Measurements from ENCODE around the gene MX2. TPM values are rescaled to one million over a fixed set of nuclear protein-coding genes. Genes with fewer than 3 reads are reported as not detected.

MX2 gene
- total and polyA plus RNA-seq, 2 of the 8 experiments (the other 6 are each of a cell fraction or from before 2014, with no cell fraction given) = 3.1 to 8.9 TPM

DNA sequence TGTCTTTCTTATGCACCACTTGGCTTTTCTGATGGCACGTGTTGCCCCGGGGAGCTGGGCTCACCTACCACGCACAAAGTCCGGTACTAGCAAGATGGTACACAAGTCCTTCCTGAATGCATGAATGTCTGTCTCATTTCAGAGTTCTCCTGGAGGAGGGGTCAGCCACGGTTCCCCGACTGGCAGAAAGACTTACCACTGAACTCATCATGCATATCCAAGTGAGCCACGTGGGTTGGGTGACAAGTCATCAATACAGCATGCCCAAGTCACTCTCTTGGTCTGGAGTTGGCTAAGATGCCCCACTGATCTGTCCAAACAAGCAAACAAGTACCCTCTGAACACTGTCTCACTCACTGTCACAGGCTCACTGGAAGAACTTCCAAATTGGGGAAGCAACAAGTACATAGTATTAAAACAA, 35.7 kb downstream of the MX2 start:
- H2BK12ac ChIP-seq (ENCODE audit: low read depth, low read length) = peak overlapping the region; percentile 43; the same call in 1 of the 2 replicates
- ChIA-PET POLR2A (ENCODE audit: partially characterized antibody) (no interaction called here), CTCF (ENCODE audit: partially characterized antibody) (interaction anchor here (1.0 to 1.2 kb wide), 2 partner anchors 29 to 61 kb away, joined by 4 read pairs; no protein-coding TSS in a partner anchor)
- no peak overlapping the region for H3K23ac ChIP-seq (ENCODE audit: insufficient read length)
- H3K4me1 ChIP-seq (replicated peaks in 1 of 4; ENCODE audit: control insufficient read depth in 3 of 4, insufficient read depth in 4 of 4, low read length in 3 of 4) = no peaks in the 10 kb centered on the region
- H3K27me3 ChIP-seq (replicated peaks in 1 of 4; ENCODE audit: control insufficient read depth in 3 of 4, extremely low read depth in 1 of 4, insufficient read depth in 3 of 4, low read length in 3 of 4) = no peaks in the 10 kb centered on the region
- no peak overlapping the region for H3K56ac ChIP-seq (replicated peaks; ENCODE audit: insufficient read length, low read depth, low read length)
- DNase-seq (ENCODE audit: low read depth in 1 of 2, low spot score in 2 of 2) = no peak
- H3K36me3 ChIP-seq (ENCODE audit: control insufficient read depth in 2 of 4, insufficient read depth in 4 of 4, low read length in 3 of 4) = no peaks in the 10 kb centered on the region
- no peak overlapping the region for H2AK5ac ChIP-seq (ENCODE audit: low read depth, low read length)
- no peak overlapping the region for H4K5ac ChIP-seq (ENCODE audit: insufficient read length, low read depth, low read length)
- no peak overlapping the region for H4K91ac ChIP-seq (replicated peaks; ENCODE audit: insufficient read length, low read length)
- no peak overlapping the region for H3K14ac ChIP-seq (ENCODE audit: insufficient read length)
- H3K23me2 ChIP-seq (ENCODE audit: low read depth, low read length) = no peaks in the 10 kb centered on the region
- H2BK5ac ChIP-seq (ENCODE audit: low read depth, low read length) = no peak overlapping the region
- H3K79me1 ChIP-seq (ENCODE audit: low read depth, low read length) = no peaks in the 10 kb centered on the region
- H3K9ac ChIP-seq (replicated peaks in 1 of 4; ENCODE audit: extremely low read depth in 1 of 4, low read depth in 3 of 4, low read length in 3 of 4) = no peak overlapping the region
- H4K8ac ChIP-seq (ENCODE audit: extremely low read depth, insufficient read depth, low read length) = no peak overlapping the region
- H2BK15ac ChIP-seq (ENCODE audit: low read length) = no peak overlapping the region
- FAIRE-seq = no peak
- no peak overlapping the region for H2BK120ac ChIP-seq (replicated peaks; ENCODE audit: low read depth, low read length)
- H3K18ac ChIP-seq (ENCODE audit: extremely low read depth, low read length) = no peak overlapping the region; the same call in 1 of the 2 replicates
- H3K27ac ChIP-seq (ENCODE audit: low read depth, low read length) = no peak overlapping the region
- H3K9me3 ChIP-seq (ENCODE audit: insufficient read depth in 2 of 2, low read depth in 1 of 2, low read length in 1 of 2) = no peaks in the 10 kb centered on the region
- no peak overlapping the region for H2BK20ac ChIP-seq (ENCODE audit: low read length)
- H3K4me2 ChIP-seq (ENCODE audit: insufficient read depth in 1 of 2, low read depth in 2 of 2, low read length in 2 of 2) = no peak overlapping the region
- H4K20me1 ChIP-seq (replicated peaks in 1 of 2; ENCODE audit: control insufficient read depth in 1 of 2, insufficient read depth in 2 of 2, low read length in 2 of 2) = no peaks in the 10 kb centered on the region
- no peak overlapping the region for H3K4me3 ChIP-seq (ENCODE audit: extremely low read depth in 1 of 4, insufficient read depth in 2 of 4, low read depth in 3 of 4, low read length in 4 of 4)
- no peak overlapping the region for H3K4ac ChIP-seq (replicated peaks; ENCODE audit: insufficient read length, low read depth, low read length)
- no peaks in the 10 kb centered on the region for H3K79me2 ChIP-seq (ENCODE audit: control insufficient read depth in 1 of 2, insufficient read depth in 2 of 2, low read length in 2 of 2)
- no peak overlapping the region for H2AFZ ChIP-seq (ENCODE audit: low read length)
- 89% methylated on average over 7 of the region's 7 CpGs; no CpG with 5 or more reads in 1 of the 2 experiments for WGBS, 2 experiments (ENCODE audit: extremely low coverage in 1 of 2, insufficient coverage in 1 of 2, insufficient read length in 1 of 2, insufficient replicate concordance in 2 of 2, low coverage in 1 of 2, low lambda C conversion rate in 2 of 2, missing lambda C conversion rate in 1 of 2)
- no peak for TF ChIP-seq BCL11A (IDR thresholded peaks at IDR 0.05; ENCODE audit: low read depth in 2 of 2, low read length in 2 of 2)
- TF ChIP-seq TBP (IDR thresholded peaks at IDR 0.05; ENCODE audit: low read depth, low read length) = no peak
- TF ChIP-seq, protein P1, sequence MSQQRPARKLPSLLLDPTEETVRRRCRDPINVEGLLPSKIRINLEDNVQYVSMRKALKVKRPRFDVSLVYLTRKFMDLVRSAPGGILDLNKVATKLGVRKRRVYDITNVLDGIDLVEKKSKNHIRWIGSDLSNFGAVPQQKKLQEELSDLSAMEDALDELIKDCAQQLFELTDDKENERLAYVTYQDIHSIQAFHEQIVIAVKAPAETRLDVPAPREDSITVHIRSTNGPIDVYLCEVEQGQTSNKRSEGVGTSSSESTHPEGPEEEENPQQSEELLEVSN (IDR thresholded peaks at IDR 0.05) = no peak
- no peak for TF ChIP-seq SAP30 (IDR thresholded peaks at IDR 0.05; ENCODE audit: insufficient read depth, insufficient replicate concordance, low read length)
- TF ChIP-seq EP300 (IDR thresholded peaks at IDR 0.05; ENCODE audit: borderline replicate concordance in 1 of 2, low read depth in 2 of 2, low read length in 2 of 2) = no peak
- no peak for TF ChIP-seq RFX5 (IDR thresholded peaks at IDR 0.05; ENCODE audit: borderline replicate concordance, low read depth, low read length)
- no peak for TF ChIP-seq POLR2A (IDR thresholded peaks at IDR 0.05; ENCODE audit: control extremely low read depth in 1 of 2, low read depth in 2 of 2, low read length in 2 of 2)
- no peak for TF ChIP-seq HDAC2 (IDR thresholded peaks at IDR 0.05; ENCODE audit: borderline replicate concordance in 1 of 2, low read depth in 2 of 2, low read length in 2 of 2)
- TF ChIP-seq BRCA1 (IDR thresholded peaks at IDR 0.05; ENCODE audit: low read depth, low read length) = no peak
- TF ChIP-seq, protein P2, sequence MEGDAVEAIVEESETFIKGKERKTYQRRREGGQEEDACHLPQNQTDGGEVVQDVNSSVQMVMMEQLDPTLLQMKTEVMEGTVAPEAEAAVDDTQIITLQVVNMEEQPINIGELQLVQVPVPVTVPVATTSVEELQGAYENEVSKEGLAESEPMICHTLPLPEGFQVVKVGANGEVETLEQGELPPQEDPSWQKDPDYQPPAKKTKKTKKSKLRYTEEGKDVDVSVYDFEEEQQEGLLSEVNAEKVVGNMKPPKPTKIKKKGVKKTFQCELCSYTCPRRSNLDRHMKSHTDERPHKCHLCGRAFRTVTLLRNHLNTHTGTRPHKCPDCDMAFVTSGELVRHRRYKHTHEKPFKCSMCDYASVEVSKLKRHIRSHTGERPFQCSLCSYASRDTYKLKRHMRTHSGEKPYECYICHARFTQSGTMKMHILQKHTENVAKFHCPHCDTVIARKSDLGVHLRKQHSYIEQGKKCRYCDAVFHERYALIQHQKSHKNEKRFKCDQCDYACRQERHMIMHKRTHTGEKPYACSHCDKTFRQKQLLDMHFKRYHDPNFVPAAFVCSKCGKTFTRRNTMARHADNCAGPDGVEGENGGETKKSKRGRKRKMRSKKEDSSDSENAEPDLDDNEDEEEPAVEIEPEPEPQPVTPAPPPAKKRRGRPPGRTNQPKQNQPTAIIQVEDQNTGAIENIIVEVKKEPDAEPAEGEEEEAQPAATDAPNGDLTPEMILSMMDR (IDR thresholded peaks at IDR 0.05; ENCODE audit: control extremely low read depth in 1 of 3, insufficient read depth in 1 of 3, low read depth in 1 of 3, low read length in 3 of 3) = no peak
- no peak for TF ChIP-seq CHD1 (IDR thresholded peaks at IDR 0.05; ENCODE audit: low read depth, low read length)
